WTC11 (cell line): ENCODE data around the gene FBXW4.

ENCODE experiments used
- ATF2 ChIP-seq: sonication (generic); formaldehyde crosslinking; IDR thresholded peaks from 2 replicates; pipeline ENCODE4 v1.8.1; 2022; ENCODE audit warnings: low read depth, missing genetic modification reagents, borderline replicate concordance
- ATF3 ChIP-seq: sonication (generic); formaldehyde crosslinking; conservative IDR thresholded peaks from 2 replicates; pipeline ENCODE4 v1.8.1; 2022; ENCODE audit warnings: mild to moderate bottlenecking, missing genetic modification reagents
- CTCF ChIP-seq: fragments of 200-600 bp; IDR thresholded peaks from 2 replicates; pipeline ENCODE4 v1.8.0; 2022; ENCODE audit warnings: antibody characterized with exemption
- E2F4 ChIP-seq: sonication (generic); formaldehyde crosslinking; IDR thresholded peaks from 2 replicates; pipeline ENCODE4 v1.8.1; 2022; ENCODE audit warnings: low read depth, mild to moderate bottlenecking, moderate library complexity, missing genetic modification reagents, borderline replicate concordance
- ESRRA ChIP-seq: sonication (generic); formaldehyde crosslinking; IDR thresholded peaks from 2 replicates; pipeline ENCODE4 v1.8.1; 2022; ENCODE audit warnings: mild to moderate bottlenecking, missing genetic modification reagents, borderline replicate concordance
- FOXJ3 ChIP-seq: sonication (generic); formaldehyde crosslinking; IDR thresholded peaks from 2 replicates; pipeline ENCODE4 v1.9.0; 2021; ENCODE audit warnings: missing genetic modification reagents, mild to moderate bottlenecking, borderline replicate concordance
- NR2C2 ChIP-seq: sonication (generic); formaldehyde crosslinking; IDR thresholded peaks from 2 replicates; pipeline ENCODE4 v1.8.0; 2022; ENCODE audit warnings: mild to moderate bottlenecking, missing genetic modification reagents
- NR3C1 ChIP-seq: sonication (generic); formaldehyde crosslinking; conservative IDR thresholded peaks from 2 replicates; pipeline ENCODE4 v1.8.1; 2023; ENCODE audit warnings: low read depth, mild to moderate bottlenecking, missing genetic modification reagents
- PREB ChIP-seq: sonication (generic); formaldehyde crosslinking; IDR thresholded peaks from 2 replicates; pipeline ENCODE4 v1.8.1; 2022; ENCODE audit warnings: mild to moderate bottlenecking, missing genetic modification reagents, moderate library complexity, borderline replicate concordance
- SMAD3 ChIP-seq: sonication (generic); formaldehyde crosslinking; IDR thresholded peaks from 2 replicates; pipeline ENCODE4 v1.8.0; 2022; ENCODE audit warnings: missing genetic modification reagents, mild to moderate bottlenecking, borderline replicate concordance
- ZNF232 ChIP-seq: sonication (generic); formaldehyde crosslinking; IDR thresholded peaks from 2 replicates; pipeline ENCODE4 v1.8.0; 2022; ENCODE audit warnings: mild to moderate bottlenecking, missing genetic modification reagents
- ZNF416 ChIP-seq: fragments of 250-450 bp; sonication (Bioruptor Pico); IDR thresholded peaks from 2 replicates; pipeline ENCODE4 v1.9.0; 2021; ENCODE audit warnings: mild to moderate bottlenecking, inconsistent platforms
- ZSCAN18 ChIP-seq: fragments of 250-450 bp; sonication (Bioruptor Pico); IDR thresholded peaks from 2 replicates; pipeline ENCODE4 v2.1.2; 2022; ENCODE audit warnings: mild to moderate bottlenecking, moderate library complexity

GRCh38 chr10:101575580-101576210 is 119.3 kb downstream of the FBXW4 start:
- no peak for TF ChIP-seq NR3C1 (CRISPR knock-in tag)
- no peak for TF ChIP-seq CTCF
- TF ChIP-seq NR2C2, result no peak
- TF ChIP-seq FOXJ3, result no peak
- TF ChIP-seq ATF2 (CRISPR knock-in tag), result no peak
- TF ChIP-seq ZNF232 (CRISPR knock-in tag), result no peak
- no peak for TF ChIP-seq E2F4 (CRISPR knock-in tag)
- no peak for TF ChIP-seq ZNF416 (CRISPR knock-in tag)
- no peak for TF ChIP-seq SMAD3 (CRISPR knock-in tag)
- TF ChIP-seq ZSCAN18, result no peak
- TF ChIP-seq ATF3 (CRISPR knock-in tag), result no peak
- no peak for TF ChIP-seq ESRRA
- no peak for TF ChIP-seq PREB (CRISPR knock-in tag)
